AG04450 (cell line): ENCODE measurements around the gene DNAJB13. TPM values are rescaled to one million over a fixed set of nuclear protein-coding genes. Genes with fewer than 3 reads are reported as not detected.

Experiments used
- CTCF ChIA-PET: fragments of 300-600, 350-600 bp; formaldehyde crosslinking; extraction: SDS; loops from one replicate; lab custom pipeline; 2022; ENCODE audit warnings: antibody characterized with exemption, inconsistent platforms; lab: Charles Lee
- POLR2A ChIA-PET: fragments of 350-600 bp; formaldehyde crosslinking; extraction: SDS; loops from one replicate; lab custom pipeline; 2021; ENCODE audit warnings: antibody characterized with exemption, inconsistent platforms; lab: Yijun Ruan, JAX
- DNase-seq: peaks from one replicate; pipeline ENCODE4 v3.0.0-alpha.2; 2011; ENCODE audit warnings: low read depth, low spot score
- H3K27ac ChIP-seq: one replicate; pipeline ENCODE4 v1.5.1; 2012; ENCODE audit warnings: low read depth, low read length, control low read depth
- H3K27me3 ChIP-seq: one replicate; pipeline ENCODE4 v1.6.0; 2012; ENCODE audit warnings: low read length; ENCODE audit not compliant: control insufficient read depth, insufficient read depth
- H3K4me3 ChIP-seq: 2 replicates; pipeline ENCODE4 v1.5.1; 2011; ENCODE audit warnings: mild to moderate bottlenecking, low read depth, low read length, control low read depth
- H3K9me3 ChIP-seq: 2 replicates; pipeline ENCODE4 v1.5.1; 2012; ENCODE audit warnings: low read length; ENCODE audit not compliant: control insufficient read depth, insufficient read depth
- CTCF ChIP-seq: IDR thresholded peaks from 2 replicates; pipeline ENCODE4 v1.5.1; 2011; ENCODE audit warnings: low read depth, low read length, control low read depth, inconsistent platforms
- polyA plus RNA-seq: library from polyadenylated mRNA; depleted of rRNA; stranded (reverse); fragments of >200 nt; gene quantifications from 2 replicates; pipeline ENCODE4 v1.2.3, GENCODE V29; 2011

The DNAJB13 gene
- polyA plus RNA-seq, 1 experiment, result 0.11 TPM

DNA sequence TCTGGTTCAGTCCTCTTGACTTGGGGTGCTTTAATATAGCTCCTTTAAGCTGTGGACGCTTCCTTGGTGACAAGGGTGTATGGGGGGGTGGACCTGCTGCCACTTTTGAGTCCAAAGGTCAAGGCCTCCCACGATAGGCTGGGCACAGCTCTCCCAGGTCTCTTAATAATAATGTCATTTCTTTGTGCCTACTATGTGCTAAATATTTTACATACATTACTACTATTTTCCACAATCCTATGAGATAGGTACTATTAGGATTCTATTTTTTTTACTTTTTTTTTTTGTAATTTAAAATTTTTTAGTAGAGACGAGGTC is 58.4 kb downstream of the DNAJB13 start:
- ChIA-PET CTCF (no interaction called here), POLR2A (no interaction called here)
- H3K4me3 ChIP-seq, result no peak overlapping the region
- H3K27ac ChIP-seq, result no peak overlapping the region
- H3K9me3 ChIP-seq, result no peaks in the 10 kb centered on the region; the same call in 1 of the 2 replicates
- no peak for TF ChIP-seq CTCF
- H3K27me3 ChIP-seq, result no peaks in the 10 kb centered on the region
- DNase-seq, result no peak

- H3K4me3 ChIP-seq, result no peak overlapping the region
- no peaks in the 10 kb centered on the region for H3K27me3 ChIP-seq
- no peaks in the 10 kb centered on the region; the same call in 1 of the 2 replicates for H3K9me3 ChIP-seq
- POLR2A ChIA-PET, result no interaction called here
- H3K27ac ChIP-seq, result no peak overlapping the region
- CTCF ChIA-PET, result interaction anchor here (0.6 kb wide), 1 partner anchor 45 kb away, joined by 3 read pairs; no protein-coding TSS in a partner anchor
- no peak for DNase-seq
- no peak for TF ChIP-seq CTCF
Measured at GRCh38 chr11:74009675-74010305, 59.0 kb downstream of the DNAJB13 start.

DNA sequence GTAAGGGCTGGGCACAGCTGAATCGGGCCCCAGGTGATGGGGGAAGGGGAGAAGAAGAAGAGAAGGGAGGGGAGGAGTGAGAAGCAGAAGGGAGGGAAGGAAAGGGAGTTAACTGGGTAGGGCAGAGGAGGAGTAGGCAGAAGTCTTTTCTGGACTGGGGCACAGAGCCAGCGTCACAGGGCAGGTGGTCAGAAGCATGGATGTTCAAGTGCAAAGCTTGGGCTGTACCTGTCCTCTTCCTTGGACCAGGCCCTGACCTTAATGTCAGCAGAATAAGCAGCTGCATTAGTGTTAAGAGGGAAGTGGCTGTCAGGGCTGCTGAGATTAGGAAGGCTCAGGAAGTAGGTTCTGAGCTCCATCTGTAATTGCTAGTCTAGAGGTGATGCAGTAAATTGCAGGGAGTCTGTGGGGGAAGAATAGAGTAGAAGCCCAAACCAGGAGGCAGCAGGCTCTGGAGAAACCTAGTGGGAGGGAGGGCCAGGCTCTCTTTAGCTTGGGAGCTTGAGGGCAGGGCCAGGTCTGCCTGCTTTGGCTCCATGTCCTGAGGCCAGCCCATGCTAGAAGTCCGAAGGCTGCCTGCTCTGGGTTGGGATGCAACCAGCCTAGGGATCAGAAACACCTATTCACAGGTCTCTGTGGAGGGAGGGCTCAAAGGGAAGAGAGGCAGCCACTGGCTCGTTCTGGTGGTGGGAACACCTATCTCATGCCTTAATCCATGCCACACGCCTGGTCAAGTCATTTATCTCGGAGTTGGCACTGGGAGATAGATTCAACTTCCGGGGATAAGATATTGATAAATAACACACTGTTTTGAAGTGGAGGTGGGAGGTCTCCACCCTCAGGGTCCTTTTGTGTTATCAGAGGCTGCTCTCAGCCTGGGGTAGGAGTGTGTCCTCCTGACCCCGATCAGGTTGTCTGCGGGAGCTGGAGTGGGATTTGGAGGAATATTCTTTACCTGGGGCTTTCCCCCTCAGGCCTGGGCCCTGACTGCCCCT is 59.8 kb downstream of the DNAJB13 start:
- H3K4me3 ChIP-seq, result no peak overlapping the region
- no peaks in the 10 kb centered on the region for H3K27me3 ChIP-seq
- ChIA-PET CTCF (interaction anchor here (0.6 kb wide), 1 partner anchor 46 kb away, joined by 3 read pairs; no protein-coding TSS in a partner anchor), POLR2A (no interaction called here)
- H3K9me3 ChIP-seq, result no peaks in the 10 kb centered on the region; the same call in 1 of the 2 replicates
- no peak overlapping the region for H3K27ac ChIP-seq
- no peak for TF ChIP-seq CTCF
- no peak for DNase-seq

DNA sequence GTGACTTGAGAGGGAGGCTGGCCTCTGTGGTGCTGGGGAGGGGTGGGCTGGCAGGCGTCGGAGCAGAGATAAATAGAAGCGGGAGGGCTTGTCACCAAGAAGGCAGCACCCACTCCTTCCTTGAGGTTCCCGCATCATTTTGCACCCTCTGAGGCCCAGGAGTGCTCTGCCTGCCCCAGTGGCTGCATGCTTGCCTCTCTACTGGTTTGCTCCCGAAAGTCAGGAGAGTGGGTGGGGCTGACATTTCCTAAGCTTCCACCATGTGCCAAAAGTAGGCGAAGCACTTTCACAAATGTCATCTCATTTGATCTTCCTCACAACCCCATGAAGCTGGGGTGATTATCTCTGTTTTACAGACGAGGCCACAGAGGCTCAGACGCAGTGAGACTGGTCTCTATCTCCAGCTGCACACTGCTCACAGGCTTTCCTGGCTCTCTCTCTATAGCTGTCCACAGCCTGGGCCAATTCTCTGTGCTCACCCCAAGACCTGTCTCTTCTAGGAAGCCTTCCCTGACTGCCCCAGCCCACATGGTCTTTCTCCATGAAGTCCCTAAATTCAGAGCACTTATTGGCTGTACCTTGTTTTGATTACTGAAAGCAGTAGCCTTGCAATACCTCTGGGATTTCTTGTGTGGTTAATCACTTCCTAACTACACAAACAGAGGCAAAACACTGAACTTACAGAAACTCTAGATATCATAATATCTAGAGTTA is 60.7 kb downstream of the DNAJB13 start:
- ChIA-PET CTCF (no interaction called here), POLR2A (no interaction called here)
- no peak overlapping the region for H3K27ac ChIP-seq
- no peak for TF ChIP-seq CTCF
- no peak overlapping the region for H3K4me3 ChIP-seq
- H3K27me3 ChIP-seq, result no peaks in the 10 kb centered on the region
- DNase-seq, result no peak
- no peaks in the 10 kb centered on the region for H3K9me3 ChIP-seq
